HG03442 (cell line): Measurements from ENCODE around the gene ATXN1L.
"Not testable (repeated sequence)": the region's sequence is repeated elsewhere in the genome, so short reads cannot be mapped to it uniquely, and the experiment has no call there.

Experiments used
- ATAC-seq: cut with Tn5 transposase; IDR thresholded peaks from one replicate; pipeline ENCODE4 v1.9.1; 2021; ENCODE audit warnings: mild to moderate bottlenecking, moderate library complexity; ENCODE audit not compliant: unreplicated experiment

ATXN1L gene, protein sequence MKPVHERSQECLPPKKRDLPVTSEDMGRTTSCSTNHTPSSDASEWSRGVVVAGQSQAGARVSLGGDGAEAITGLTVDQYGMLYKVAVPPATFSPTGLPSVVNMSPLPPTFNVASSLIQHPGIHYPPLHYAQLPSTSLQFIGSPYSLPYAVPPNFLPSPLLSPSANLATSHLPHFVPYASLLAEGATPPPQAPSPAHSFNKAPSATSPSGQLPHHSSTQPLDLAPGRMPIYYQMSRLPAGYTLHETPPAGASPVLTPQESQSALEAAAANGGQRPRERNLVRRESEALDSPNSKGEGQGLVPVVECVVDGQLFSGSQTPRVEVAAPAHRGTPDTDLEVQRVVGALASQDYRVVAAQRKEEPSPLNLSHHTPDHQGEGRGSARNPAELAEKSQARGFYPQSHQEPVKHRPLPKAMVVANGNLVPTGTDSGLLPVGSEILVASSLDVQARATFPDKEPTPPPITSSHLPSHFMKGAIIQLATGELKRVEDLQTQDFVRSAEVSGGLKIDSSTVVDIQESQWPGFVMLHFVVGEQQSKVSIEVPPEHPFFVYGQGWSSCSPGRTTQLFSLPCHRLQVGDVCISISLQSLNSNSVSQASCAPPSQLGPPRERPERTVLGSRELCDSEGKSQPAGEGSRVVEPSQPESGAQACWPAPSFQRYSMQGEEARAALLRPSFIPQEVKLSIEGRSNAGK

DNA sequence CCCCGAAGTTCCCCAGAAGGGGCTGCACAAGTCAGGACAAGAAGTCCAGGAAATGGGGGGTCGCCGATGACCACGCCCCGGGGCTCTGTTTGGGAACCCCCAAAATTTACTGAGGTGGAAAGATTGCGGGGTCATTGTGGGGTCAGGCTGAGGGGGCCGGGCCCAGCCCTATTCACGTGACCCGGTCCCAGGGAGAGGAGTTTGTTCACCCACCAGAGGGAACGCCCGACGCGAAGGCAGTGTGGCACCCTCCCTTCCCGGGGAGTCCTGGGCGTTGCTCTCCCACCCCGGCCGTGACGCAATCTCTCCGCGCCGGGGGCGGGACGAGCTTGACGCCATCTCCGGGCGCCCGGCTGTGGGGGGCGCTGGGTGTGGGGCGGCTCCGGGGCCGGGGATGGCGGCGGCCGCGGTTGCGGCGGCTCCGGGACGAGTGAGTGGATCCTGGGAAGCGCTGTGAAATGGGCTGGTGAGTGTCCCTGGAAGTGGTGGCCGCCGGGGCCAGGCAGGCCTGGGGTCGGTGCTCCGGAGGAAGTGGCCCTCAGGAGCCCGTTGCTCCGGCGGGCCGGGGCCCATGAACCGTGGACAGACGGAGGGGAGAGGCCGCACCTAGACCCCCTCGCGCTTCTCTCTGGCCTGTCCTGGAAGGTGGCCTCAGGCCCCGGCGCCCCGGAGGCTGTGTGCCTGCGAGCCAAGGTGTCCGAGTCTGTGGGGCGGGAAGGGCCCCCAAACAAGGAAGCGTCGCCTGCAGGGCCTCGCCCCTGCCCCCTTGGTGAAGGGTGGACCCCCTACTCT, at the start of gene ATXN1L:
Gene ATXN1L, plus strand, starts transcription at position 338 of the 792 bp plus-strand sequence. CDS start 3,765 bp downstream, outside the sequence.
- peak; percentile 72 for ATAC-seq

DNA sequence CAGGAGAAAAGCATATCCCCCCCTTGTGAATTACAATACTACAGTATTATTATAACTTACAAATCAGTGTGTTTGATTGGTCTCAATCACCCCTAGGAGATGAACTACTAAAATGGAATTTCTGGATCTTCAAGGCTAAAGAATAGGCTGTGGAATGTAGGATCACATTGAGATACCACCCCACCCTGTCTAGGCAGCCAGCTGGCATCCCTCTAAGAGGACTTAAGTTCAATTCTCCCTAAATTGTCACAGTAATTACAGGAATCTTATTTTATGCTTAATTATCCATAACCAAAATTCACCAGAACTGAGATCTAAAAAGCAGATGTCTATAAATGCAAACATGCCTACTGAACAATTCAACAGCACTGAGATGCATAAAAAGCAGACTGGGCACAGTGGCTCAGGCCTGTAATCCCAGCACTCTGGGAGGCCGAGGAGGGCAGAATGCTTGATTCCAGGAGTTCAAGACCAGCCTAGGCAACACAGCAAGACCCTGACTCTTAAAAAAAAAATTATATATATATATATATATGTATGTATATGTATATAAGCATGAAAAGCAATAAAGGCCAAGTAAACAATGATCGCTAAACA, 49.2 kb upstream of the ATXN1L start:
- ATAC-seq, result no peak

DNA sequence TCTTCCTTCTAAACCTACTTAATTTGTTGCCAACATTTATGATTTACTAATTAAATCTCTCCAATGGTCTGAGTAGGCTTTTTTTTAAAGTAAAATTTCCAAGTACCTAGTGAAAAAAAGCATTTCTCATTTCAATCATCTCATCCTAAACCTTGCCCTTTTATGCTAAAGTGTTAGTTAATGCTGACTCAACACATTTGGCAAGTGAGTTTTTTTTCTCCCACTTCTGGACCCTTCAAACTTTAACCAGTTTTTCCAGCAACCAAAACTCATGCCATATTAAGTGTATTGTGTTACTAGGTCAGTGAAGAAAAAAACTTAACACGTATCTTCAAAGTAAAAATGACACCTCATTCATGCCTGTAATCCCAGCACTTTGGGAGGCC, 42.5 kb upstream of the ATXN1L start:
- no peak for ATAC-seq

DNA sequence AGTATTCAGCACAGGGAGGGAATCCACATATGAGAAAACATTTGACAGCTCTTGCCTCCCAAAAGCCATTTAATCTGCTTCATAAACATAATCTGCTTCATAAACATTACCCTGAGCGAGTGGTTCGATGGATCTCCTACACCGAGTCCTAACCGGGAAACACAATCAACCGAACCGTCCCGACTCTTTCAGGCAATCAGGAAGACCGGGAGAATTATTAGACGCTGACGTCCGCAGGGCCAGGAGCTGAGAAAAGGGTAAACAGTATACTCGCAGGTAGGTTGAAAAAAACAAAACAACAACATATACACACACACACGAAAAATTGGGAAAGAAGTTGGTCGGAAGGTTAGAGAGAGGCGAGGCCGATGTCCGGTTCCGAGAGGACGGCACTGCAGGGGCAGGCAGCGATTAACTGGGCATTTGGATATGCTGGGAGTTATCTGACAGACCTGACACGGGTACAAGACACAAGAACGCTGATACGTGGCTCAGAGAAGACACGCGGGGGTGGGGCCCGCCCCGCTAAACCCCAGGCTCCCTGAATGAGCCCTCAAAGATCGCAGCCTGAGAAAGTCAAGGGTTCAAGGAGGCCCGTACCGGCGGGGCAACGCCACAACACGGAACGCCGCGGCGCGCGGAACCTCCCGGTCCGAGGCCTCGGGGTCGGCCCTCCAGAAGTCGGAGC, 37.7 kb upstream of the ATXN1L start:
- ATAC-seq, result peak; percentile 23

DNA sequence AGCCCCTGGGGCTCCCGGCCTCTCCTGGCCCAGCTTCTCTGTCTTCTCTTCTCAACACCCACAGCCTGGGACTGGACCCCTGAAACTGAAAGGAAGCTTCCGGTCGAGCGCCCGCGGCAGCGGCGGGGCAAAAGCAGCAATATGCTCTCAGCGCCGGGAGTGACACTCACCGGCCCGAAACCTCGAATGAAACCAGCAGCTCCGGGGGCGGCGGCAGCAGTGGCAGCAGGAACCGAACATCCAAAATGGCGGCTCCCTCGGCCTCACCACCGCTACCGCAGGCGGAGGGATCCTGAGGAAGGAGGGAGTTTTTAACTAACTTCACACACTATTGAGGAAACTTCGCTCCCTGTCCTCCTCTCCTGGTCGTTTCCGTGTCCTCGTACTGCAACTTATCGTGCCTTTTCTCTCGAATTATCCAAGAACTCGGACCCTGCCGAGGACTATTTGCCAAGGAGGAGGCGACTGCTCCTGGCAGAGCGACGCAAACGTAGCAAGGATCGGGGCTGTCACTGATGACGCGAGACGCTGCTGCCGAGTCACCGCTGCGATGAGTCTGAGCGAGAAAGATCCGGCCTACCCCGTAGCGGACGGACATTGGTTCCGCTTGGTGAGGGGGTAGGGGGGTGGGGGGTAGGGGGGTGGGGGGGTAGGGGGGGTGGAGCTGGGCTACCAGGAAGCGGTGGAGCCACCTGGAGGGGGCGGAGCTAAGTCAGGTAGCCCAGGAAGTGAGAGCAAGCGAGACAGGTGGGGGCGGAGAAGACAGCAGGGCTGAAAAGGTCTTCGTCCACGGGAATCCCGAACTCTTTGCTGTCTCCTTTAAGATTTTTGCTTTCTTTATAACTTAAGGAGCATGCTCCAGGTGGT, 37.0 kb upstream of the ATXN1L start, which contains the start of gene AP1G1:
Gene AP1G1, minus strand, starts transcription at position 242 of the 867 bp plus-strand sequence. CDS start 19,355 bp downstream, outside the sequence.
- peak; percentile 81 for ATAC-seq

DNA sequence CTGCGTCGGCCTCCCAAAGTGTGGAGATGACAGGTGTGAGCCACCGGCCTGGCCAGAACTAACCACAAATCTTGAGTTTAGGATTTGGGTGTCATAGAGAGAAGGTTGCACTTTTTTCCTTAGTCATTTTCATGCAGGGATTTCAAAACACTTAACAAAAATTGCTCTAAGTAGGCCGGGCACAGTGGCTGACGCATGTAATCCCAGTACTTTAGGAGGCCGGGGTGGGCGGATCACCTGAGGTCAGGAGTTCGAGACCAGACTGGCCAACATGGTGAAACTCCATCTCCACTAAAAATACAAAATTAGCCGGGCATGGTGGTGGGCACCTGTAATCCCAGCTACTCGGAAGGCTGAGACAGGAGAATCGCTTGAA, 35.6 kb upstream of the ATXN1L start:
- ATAC-seq, result not testable (repeated sequence)

DNA sequence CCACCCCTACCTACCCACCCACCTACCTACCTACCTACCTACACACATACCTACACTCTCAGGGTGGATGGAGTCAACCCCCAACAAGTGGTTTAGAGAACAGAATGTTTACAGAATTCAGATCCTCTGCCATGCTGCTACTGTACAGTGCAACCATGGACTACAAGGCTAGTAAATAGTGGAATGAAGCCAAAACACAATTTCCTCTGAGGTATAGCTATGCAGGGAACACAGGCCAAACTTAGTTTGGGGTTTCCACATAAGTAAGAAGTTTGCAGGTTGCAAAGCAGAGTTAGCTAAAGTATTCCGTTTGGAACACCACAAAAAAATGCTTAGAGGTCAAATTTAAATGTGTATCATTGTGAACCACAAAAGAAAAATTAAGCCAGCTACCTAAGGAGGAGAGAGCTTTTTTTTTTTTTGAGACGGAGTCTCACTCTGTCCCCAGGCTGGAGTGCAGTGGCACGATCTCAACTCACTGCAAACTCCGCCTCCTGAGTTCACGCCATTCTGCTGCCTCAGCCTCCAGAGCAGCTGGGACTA, 34.4 kb upstream of the ATXN1L start:
- ATAC-seq, result no peak

DNA sequence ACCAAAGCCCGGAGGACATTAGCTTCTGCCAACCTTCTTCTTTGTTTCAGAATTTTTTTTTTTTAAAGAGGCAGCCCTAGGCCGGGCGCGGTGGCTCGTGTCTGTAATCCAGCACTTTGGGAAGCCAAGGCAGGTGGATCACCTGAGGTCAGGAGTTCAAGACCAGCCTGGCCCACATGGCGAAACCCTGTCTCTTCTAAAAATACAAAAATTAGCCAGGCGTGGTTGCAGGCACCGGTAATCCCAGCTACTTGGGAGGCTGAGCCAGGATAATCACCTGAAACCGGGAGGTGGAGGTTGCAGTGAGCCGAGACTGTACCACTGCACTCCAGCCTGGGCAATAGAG, 28.6 kb upstream of the ATXN1L start:
- not testable (repeated sequence) for ATAC-seq

DNA sequence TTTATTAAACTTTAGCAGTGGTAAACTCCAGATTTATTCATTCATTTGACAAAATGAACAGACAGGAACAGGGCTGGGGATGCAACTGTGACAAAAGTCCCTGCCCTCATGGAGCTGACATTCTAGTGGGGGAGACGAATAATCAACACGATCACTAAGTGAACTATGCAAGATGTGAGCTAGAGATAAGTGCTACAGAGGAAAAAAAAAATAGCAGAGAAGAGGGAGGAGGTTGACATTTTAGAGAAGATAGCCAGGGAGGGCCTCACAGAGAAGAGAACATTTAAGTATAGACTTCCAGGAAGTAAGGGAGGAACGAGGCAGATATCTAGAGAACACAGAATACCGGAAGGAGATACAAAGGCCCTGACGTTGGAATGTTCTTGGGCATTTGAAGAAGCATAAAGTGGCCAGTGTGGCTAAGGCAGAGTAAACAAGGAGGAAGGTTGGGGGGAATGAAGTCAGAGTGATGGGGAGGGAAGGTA, 19.2 kb upstream of the ATXN1L start:
- no peak for ATAC-seq

DNA sequence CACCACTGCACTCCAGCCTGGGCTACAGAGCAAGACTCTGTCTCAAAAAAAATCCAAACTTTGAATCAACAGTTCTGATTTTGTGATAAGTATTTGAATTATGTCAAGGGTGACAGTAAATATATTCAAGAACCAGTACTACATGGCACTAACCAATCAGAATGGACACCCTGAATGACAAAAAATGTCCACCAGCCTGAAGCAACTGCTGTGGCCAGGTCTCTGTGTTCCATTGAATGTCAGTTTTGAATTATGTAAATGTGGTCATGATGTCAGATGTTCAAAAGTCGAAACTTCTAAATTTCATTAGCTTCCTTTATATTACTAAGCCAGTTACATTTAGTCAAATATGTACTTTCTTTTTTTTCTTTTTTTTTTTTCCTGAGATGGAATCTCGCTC, 15.4 kb upstream of the ATXN1L start:
- no peak for ATAC-seq

DNA sequence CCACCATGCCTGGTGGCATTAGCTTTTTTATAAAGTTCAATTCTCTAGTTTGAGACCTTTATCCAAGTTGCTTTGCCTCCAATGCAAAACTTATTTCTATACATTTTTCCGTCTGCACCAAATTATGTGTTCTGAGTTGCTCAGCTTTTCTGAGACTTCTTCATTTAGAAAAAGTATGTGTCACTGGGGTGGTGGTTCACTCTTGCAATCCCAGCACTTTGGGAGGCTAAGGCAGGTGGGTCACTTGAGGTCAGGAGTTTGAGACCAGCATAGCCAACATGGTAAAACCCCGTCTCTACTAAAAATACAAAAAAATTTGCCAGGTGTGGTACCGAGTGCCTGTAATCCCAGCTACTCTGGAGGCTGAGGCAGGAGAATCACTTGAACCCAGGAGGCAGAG, 14.1 kb upstream of the ATXN1L start:
- ATAC-seq, result not testable (repeated sequence)

DNA sequence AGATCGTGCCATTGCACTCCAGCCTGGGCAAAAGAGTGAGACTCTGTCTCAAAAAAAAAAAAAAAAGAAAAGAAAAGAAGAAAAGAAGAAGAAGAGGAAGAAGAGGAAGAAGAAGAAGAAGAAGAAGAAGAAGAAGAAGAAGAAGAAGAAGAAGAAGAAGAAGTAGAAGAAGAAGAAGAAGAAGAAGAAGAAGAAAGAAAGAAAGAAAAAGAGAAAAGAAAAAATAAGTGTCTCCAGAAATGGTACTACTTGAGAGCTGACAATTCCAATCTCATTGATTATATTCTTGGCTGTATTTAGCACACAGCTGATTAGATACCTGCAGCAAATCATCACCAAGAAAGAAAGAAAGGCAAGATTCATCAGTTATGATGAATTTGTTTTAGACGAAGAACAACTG, 13.7 kb upstream of the ATXN1L start:
- ATAC-seq, result not testable (repeated sequence)

DNA sequence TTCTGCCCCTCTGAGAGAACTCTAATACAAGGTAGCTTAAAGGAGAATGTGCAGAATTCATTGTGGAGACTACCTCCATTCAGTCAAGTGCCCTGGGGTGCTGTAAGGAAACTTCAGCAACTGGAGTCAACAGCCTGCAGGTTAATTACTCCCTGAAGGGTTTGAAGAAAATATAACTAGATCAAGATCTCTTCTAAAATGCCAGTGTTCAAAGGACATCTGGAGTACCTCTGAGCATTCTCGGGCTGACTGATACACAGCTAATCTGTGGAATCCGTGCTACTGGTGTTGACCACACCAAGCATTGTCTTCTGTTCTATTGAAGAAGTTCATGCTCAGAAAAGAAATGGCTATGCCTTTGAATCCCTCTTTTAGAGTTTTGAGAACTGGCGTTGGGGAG, 11.5 kb upstream of the ATXN1L start:
- no peak for ATAC-seq

DNA sequence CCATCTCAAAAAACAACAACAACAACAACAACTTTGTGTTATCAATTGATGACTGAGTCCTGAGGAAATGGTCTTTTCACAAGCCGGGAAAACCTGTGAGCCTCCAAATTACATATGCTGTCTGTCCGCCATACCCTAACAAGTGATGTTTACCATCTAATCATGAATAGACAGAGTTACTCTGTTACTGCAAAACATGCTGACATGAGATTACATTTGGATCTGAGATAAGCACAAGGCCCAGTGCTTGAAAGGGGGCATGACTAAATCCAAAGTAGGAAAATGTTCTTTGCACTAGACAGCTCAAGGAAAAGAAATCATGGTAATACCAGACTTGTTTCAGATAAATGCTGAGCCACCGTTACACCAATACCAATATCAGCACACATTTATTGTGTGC, 8.6 kb upstream of the ATXN1L start:
- no peak for ATAC-seq

DNA sequence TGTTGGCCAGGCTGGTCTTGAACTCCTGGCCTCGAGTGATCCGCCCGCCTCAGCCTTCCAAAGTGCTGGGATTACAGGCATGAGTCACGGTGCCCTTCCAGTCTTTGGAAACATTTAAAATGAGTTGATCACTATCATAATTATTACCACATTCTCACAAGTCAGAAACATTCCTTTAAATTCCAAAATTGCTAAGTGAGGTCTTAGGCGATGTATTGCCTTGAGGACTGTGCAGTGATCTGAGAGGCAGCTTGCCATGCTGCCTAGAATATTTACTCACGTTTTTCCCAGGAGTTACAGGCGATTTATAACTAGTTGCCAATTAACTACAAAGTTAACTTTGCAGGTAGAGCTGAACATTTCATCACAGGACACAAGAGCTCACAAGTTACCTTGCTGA, 5.7 kb upstream of the ATXN1L start:
- no peak for ATAC-seq

DNA sequence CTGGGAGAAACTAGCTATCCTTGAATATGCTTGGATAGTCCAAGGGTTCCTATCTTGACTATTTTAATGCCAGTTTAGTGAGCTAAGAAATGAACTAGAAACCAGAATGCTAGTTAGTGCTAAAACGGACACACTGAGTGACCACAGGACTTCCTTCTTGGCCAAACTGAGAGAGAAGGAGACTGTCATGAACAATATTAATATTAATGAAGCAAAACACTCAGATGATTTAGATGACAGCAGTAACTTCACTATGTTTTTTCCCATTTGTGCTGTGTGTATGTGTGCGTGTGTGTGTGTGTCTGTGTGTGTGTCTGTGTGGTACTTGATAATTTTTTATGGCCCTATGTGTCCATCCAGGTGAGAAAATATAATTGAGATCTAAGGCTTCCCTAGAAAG, 2.2 kb upstream of the ATXN1L start:
- no peak for ATAC-seq

DNA sequence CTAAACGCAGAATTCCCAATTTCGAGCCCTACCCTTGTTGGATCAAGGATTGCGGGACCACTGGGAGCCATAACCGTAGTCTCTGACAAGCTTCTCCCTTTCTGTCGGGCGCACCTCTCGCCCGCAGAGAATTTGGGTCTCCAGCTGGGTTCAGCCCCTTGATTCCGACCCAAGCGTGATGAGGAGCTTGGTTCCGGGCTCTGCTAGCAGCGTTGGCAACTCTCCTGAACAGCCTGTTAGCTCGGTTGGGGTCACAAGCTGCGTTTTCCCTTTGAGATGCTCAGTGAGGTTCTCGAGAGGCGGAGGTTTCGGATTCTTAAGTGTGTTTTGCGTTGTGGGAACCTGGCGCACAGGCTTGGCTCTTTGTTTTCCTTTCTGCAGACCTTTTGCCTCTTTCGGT, 655 bp downstream of the ATXN1L start:
- no peak for ATAC-seq

DNA sequence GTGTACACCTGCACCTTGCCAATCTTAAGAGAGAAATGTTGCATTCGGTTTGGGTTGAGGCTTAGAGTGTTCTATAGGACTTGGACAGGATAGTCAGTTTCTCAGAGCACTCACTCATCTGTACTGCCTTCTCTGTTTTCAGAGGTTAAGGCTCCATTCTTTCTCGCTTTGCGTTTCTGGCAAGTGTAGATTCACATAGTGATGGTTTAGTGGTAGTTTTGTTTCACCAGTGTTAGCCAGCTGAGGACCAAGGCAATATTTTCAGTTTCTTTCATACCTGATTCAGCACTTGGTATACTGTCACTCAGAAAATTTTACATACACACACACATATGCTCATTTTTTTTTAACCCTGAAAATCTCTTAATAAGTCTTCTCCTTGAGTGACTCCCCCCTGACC, 1.3 kb downstream of the ATXN1L start:
- no peak for ATAC-seq

DNA sequence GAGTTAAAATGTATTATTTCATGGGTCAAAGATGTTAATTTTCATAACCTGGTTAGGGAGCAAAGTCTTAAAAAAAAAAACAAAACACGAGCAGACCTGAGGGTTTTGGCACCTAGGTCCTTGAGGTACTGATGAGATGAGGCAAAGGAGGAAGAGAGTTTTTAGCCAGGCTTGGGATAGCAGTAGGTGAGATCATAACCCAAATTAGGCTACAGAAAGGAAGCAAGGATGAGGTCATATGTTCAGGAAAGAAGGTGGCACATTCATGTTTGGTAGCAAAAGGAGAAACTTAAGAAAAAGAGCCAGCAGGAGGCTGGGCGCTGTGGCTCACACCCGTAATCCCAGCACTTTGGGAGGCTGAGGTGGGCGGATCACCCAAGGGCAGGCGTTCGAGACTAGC, 2.8 kb downstream of the ATXN1L start:
- no peak for ATAC-seq
